Activated CD8-positive, alpha-beta memory T cell treated with anti-CD3 and anti-CD28 coated beads, Interleukin-2, amount 50 U/mL, for 24 hours (primary cell): Measurements from ENCODE around the gene GOLGA6L24.
"Not testable (repeated sequence)": the region's sequence is repeated elsewhere in the genome, so short reads cannot be mapped to it uniquely, and the experiment has no call there.

ENCODE experiments used
- DNase-seq: peaks from one replicate; pipeline ENCODE4 v3.0.0-alpha.2; 2020; ENCODE audit errors: extremely low read depth

Gene GOLGA6L24, protein sequence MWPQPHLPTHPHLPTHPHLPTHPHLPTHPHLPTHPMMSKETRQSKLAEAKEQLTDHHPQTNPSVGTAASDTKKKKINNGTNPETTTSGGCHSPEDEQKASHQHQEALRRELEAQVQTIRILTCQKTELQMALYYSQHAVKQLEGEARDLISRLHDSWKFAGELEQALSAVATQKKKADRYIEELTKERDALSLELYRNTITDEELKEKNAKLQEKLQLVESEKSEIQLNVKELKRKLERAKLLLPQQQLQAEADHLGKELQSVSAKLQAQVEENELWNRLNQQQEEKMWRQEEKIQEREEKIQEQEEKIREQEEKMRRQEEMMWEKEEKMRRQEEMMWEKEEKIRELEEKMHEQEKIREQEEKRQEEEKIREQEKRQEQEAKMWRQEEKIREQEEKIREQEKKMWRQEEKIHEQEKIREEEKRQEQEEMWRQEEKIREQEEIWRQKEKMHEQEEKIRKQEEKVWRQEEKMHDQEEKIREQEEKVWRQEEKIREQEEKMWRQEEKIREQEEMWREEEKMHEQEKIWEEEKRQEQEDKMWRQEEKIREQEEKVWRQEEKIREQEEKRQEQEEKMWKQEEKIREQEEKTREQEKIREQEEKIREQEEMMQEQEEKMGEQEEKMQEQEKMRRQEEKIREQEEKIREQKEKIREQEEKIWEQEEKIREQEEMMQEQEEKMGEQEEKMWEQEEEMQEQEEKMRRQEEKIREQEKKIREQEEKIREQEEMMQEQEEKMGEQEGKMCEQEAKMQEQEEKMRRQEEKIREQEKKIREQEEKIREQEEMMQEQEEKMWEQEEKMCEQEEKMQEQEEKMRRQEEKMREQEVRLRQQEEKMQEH

DNA sequence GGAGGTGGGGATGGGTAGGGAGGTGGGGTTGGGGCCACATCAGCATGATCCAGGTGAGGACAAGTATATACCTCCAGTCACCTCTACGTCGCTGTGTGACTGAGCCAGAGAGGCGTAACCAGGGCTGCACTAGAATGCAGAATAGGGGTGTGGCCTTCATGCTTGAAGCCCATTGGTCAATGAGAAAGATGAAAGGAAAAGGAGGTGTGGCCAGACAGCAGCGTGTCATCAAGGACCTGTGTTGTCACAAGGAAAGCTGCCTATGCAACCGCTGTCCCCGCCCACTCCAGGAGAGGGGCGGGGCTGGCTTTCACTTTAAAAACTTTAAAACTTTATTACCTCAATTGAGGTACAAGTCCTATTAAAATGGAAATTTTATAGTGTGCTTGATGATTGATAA is at the start of gene GOLGA6L24:
Gene GOLGA6L24, minus strand, starts transcription at position 101 of the 400 bp plus-strand sequence. Its CDS starts 61 bp downstream, at position 40.
- DNase-seq, result not testable (repeated sequence)

DNA sequence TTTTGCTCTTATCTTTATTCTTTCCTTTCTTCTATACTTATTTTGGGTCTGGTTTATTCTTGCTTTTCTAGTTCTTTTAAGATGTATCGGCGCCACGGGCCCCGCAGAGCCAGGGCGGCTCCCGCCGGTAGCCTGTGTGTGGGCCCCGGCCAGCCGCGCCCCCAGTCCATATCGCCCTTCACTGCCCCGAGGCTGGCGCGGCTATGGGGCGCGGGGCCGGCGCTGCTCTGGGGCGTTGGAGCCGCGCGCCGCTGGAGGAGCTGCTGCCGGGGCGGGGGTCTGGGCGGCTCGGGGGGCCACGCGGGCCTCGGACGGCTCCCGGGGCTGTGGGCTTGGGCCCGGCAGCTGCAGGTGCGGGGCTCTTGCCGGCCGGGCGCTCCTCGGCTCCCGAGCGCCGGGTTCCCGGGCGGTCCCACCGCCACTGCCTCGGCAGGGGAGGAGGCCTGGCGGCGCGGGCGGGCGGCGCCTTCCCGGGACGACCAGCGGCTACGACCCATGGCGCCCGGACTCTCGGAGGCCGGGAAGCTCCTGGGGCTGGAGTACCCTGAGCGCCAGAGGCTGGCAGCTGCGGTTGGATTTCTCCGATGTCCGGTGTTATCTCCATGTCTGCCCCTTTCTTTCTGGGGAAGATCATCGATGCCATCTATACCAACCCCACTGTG is 45.0 kb upstream of the GOLGA6L24 start:
- not testable (repeated sequence) for DNase-seq

DNA sequence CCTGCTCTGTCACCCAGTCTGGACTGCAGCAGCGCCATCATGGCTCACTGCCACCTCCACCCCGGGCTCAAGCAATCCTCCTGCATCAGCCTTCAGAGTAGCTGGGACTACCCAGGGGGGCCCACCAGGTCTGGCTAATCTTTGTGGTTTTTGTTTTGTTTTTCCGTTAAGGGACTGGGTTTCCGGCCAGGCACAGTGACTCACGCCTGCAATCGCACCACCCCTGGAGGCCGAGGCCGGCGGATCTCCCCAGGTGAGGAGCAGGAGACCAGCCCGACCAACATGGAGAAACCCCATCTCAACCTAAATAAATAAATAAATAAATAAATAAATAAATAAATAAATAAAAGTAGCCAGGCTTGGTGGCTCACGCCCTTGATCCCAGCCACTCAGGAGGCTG is 38.1 kb upstream of the GOLGA6L24 start:
- not testable (repeated sequence) for DNase-seq

DNA sequence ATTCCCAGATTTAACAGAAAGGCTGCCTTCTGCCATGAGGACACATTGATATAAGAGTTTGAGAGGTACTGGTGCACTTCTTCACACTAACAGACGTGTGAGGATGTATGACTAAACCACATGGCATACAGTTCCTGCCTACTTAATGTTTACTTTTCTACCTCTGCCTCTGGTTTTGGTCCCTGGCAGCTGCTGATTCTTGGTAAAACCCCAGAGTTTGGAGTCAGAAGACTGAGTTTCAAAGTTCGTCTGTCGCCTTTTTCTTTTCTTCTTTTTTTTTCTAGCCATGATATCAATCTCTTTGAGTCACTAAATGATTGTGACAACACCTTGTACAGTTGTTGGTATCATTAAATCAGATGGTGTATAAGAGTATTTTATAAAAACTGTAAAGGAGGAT is 22.2 kb upstream of the GOLGA6L24 start:
- not testable (repeated sequence) for DNase-seq

DNA sequence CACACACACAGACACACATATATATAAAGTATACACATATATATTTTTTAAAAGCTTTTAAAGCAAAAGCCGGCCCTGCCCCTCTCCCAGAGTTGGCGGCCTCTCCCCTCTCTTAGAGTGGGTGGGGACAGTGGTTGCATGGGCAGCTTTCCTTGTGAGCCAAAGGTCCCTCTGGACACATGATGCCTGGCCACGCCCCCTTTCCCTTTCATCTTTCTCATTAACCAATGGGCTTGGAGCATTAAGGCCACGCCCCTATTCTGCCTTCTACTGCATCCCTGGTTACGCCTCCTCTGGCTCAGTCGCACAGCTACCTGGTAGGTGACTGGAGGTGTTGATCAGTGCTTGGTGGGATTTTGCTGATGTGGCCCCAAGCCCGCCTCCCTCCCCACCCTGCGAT is 20.5 kb upstream of the GOLGA6L24 start, which contains the start of gene GOLGA8F:
Gene GOLGA8F, plus strand, starts transcription at position 301 of the 400 bp plus-strand sequence. Its CDS starts 98 bp downstream, at position 399.
- not testable (repeated sequence) for DNase-seq

DNA sequence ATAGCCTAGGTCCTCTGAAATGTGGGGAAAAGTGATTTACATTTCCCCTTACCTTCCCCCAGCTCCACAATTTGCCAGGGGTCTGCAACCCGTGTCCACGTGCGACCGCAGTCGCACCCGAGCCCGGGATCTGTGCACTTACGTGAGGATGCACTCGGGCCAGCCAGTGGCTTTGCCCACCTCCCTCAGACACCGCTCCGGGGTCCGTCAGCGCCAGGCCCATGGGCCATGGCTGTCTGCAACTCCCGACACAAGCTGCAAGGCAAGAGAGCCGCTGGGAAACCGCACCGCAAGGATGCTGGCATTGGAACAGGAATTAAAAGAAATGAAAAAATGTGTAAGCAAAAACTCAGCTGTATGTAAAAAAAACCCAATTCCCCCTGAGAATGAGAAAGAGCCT is 7.6 kb upstream of the GOLGA6L24 start:
- DNase-seq, result not testable (repeated sequence)

DNA sequence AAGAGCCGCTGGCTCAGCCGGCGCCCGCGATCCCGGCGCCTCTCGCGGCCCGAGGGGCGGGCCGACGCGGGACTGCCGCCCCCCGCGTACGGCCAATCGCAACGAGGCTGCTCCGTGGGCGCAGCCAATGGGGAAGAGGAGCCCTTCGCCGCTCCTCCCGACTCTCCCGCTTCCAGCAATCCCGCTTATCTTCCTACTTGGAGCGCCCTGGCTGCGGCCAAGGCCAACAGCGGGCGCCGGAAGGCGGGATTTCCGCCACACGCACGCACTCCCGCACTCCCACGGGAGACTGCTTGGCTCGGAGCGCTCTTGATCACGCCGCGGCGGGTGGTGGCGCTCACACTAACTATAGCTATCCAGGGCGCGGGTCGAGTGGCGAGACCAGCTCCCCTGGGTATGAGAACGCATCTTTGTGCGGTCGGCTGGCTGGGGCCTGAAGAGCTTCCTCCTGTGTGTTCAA is 35.7 kb downstream of the GOLGA6L24 start, which contains the start of gene HERC2:
Gene HERC2, minus strand, starts transcription at position 51 of the 460 bp plus-strand sequence. CDS start 746 bp downstream, outside the sequence.
- DNase-seq, result not testable (repeated sequence)

DNA sequence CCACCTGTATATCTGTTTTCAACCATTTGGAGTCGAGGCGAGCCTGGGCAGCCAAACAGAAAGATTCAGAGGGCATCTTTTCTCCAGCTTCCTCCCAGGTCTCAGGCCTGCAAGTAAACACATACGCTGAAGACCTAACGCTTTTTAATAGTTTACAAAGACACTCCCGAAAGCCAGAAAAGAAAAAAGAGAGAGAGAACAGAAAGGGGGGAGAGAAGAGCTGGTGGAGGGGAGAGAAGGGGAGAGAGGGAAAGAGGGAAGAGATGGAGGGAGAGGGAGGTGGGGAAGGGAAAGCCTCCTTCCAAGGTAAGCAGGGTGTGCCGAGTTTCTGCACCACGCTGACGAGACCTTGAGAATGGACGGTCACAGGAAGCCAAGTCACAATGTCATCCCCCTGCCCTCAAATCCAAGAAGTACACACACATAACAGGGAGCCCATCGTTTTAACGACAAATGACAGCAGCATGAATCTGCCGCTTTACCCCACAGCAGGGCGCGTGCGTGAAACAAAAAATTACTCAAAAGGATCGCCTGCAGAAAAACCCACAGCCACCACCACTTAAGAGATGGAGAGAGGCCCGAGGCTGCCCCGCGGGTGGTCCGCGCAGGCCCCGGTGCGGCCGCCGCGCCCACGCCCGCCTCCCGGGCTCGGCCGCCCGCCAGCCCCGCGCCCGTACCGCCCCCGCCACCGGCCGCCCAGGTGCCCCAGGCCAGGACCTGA is 36.4 kb downstream of the GOLGA6L24 start:
- not testable (repeated sequence) for DNase-seq

DNA sequence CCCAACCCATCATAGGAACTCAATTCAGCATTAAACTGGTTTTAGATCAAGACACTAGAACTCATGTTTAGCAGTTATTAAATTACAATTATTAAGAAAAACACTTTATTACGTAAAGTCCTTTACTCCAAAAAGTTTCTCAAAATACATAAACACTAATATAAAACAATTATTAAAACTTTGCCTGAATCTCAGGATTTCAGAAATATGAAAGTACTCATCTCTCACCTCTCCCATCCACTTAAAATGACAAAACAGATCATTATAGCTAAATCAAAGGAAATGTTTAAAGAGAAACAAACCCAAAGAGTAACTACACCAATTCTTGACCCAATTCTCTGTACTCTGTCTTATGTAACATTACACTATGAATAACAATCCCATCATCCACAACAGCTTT is 38.2 kb downstream of the GOLGA6L24 start:
- not testable (repeated sequence) for DNase-seq

DNA sequence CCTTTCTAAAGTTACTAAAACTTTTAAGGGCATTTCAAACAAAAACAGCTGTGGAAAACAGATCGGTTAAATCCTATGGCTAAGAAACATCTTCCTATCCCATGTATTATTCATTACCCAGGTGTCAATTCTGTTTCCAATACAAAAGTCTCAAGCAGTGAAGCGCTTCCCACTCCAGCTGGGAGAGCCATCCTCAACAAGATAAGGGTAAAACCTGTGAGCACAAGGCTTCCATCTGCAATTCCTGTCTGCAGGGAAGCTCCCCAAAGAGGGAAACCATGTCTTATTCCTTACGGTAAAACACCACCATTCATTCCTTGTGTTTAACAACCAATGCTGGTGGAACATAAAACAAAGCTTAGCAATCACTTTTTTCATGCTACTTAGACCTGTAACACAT is 39.1 kb downstream of the GOLGA6L24 start:
- not testable (repeated sequence) for DNase-seq

DNA sequence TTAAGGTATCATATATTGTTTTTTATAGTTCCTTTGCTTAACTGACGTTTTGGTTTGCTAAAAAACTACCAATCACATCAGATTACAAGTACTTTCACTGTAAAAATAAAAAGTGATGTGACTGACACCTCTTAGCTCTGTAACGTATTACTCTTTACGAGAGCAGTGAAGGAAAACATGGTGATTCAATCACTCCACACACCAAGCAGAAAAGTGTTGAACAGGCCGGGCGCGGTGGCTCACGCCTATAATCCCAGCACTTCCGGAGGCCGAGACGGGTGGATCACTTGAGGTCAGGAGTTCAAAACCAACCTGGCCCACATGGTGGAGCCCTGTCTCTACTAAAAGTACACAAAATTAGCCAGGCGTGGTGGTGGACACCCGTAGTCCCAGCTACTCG is 39.8 kb downstream of the GOLGA6L24 start:
- DNase-seq, result not testable (repeated sequence)

DNA sequence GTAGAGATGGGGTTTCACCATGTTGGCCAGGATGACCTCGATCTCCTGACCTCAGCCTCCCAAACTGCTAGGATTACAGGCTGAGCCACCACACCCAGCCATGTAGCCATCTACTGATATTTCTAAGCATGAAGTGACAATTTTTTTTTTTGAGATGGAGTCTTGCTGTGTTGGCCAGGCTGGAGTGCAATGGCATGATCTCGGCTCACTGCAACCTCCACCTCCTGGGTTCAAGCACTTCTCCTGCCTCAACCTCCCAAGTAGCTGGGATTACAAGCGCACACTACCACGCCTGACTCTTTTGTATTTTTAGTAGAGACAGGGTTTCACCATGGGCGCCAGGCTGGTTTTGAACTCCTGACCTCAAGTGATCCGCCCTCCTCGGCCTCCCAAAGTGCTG is 40.9 kb downstream of the GOLGA6L24 start:
- not testable (repeated sequence) for DNase-seq

DNA sequence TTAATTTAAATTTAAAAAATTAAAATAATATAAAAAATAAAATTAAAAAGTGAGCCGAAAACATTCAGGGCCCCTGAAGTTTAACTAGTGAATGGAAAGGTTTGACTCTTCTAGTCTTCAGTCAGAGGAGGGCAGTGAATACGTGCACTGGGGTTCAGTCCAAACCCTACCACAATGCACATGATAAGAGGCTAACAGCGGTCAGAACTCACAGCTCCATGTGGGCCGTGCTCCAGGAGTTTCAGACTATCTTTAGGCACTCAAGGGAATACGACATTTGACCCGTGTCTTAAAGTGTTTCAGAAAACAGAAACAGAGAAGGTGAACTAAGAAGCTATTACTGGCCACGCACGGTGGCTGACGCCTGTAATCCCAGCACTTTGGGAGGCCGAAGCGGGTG is 47.4 kb downstream of the GOLGA6L24 start:
- not testable (repeated sequence) for DNase-seq

DNA sequence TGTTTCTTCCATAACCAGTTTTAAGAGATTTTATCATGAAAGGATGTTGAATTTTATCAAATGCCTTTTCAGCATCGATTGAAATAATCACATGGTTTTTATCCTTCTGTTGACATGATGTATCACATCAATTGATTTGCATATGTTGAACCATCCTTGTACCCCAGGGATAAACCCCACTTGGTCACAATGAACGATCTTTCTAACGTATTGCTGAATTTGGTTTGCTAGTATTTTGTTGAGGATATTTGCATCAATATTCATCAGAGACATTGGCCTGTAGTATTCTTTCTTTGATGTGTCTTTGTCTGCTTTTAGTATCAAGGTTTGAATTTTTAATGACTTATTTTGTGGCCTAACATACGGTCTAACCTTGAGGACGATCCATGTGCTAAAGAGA is 49.2 kb downstream of the GOLGA6L24 start:
- not testable (repeated sequence) for DNase-seq
